ENCODE results near the gene MIEN1. TPM values are rescaled to one million over a fixed set of nuclear protein-coding genes. Genes with fewer than 3 reads are reported as not detected.

Gene MIEN1
- total and polyA plus RNA-seq, 2 of the 13 experiments (the other 11 are each of a cell fraction or from before 2014, with no cell fraction given), result 40.6 to 56.6 TPM

GRCh38 chr17:39730095-39730921, at the start of gene MIEN1 (continued):
- TF ChIP-seq ZNF816 (CRISPR knock-in tag; IDR thresholded peaks at IDR 0.05; ENCODE audit: borderline replicate concordance), result no peak; the same call in 1 of the 2 replicates
- TF ChIP-seq ZNF180 (CRISPR knock-in tag; IDR thresholded peaks at IDR 0.05; ENCODE audit: borderline replicate concordance, low read depth), result no peak
- no peak for TF ChIP-seq ZKSCAN5 (CRISPR knock-in tag; IDR thresholded peaks at IDR 0.05)
- peak; percentile 82 for TF ChIP-seq ZNF18 (CRISPR knock-in tag; IDR thresholded peaks at IDR 0.05; ENCODE audit: insufficient replicate concordance)
- no peak for TF ChIP-seq SRSF4 (IDR thresholded peaks at IDR 0.05; ENCODE audit: low read depth, low read length, poor library complexity, severe bottlenecking)
- TF ChIP-seq ZBTB25 (CRISPR knock-in tag; IDR thresholded peaks at IDR 0.05), result peak; percentile 92; the same call in 1 of the 2 replicates
- no peak; the same call in 1 of the 2 replicates for TF ChIP-seq MEIS2 (CRISPR knock-in tag; IDR thresholded peaks at IDR 0.05)
- TF ChIP-seq KDM6A (CRISPR knock-in tag; IDR thresholded peaks at IDR 0.05; ENCODE audit: low read depth), result no peak
- TF ChIP-seq SSRP1 (CRISPR knock-in tag; IDR thresholded peaks at IDR 0.05), result no peak
- peak; percentile 97 for TF ChIP-seq ZBED4 (CRISPR knock-in tag; IDR thresholded peaks at IDR 0.05; ENCODE audit: borderline replicate concordance)
- no peak for TF ChIP-seq ATM (IDR thresholded peaks at IDR 0.05; ENCODE audit: borderline replicate concordance)
- TF ChIP-seq ETV6 (CRISPR knock-in tag; conservative IDR thresholded peaks at IDR 0.05), result peak; percentile 88; the same call in 1 of the 2 replicates
- TF ChIP-seq SUZ12 (IDR thresholded peaks at IDR 0.05; ENCODE audit: low read depth, low read length), result no peak
- peak; percentile 94 for TF ChIP-seq ELF4 (CRISPR knock-in tag; IDR thresholded peaks at IDR 0.05; ENCODE audit: borderline replicate concordance)
- TF ChIP-seq MAZ (IDR thresholded peaks at IDR 0.05; ENCODE audit: borderline replicate concordance, low read depth, low read length), result peak; percentile 95; the same call in 1 of the 2 replicates
- peak; percentile 96 for TF ChIP-seq MAZ (CRISPR knock-in tag; IDR thresholded peaks at IDR 0.05; ENCODE audit: low read depth)
- TF ChIP-seq ZNF276 (CRISPR knock-in tag; IDR thresholded peaks at IDR 0.05; ENCODE audit: low read depth), result no peak; the same call in 1 of the 2 replicates

All from HepG2 (cell line).